22Rv1 (cell line): Measurements from ENCODE around the gene OR2Y1.

Experiments used
- ZFX ChIP-seq: fragments of 450-650 bp; IDR thresholded peaks from 2 replicates; pipeline ENCODE4 v1.6.1; 2017; ENCODE audit warnings: antibody characterized with exemption, borderline replicate concordance
- TF ChIP-seq, protein P1 (sequence below): fragments of 450-650 bp; IDR thresholded peaks from 2 replicates; pipeline ENCODE4 v1.5.1; 2017; ENCODE audit warnings: mild to moderate bottlenecking

DNA sequence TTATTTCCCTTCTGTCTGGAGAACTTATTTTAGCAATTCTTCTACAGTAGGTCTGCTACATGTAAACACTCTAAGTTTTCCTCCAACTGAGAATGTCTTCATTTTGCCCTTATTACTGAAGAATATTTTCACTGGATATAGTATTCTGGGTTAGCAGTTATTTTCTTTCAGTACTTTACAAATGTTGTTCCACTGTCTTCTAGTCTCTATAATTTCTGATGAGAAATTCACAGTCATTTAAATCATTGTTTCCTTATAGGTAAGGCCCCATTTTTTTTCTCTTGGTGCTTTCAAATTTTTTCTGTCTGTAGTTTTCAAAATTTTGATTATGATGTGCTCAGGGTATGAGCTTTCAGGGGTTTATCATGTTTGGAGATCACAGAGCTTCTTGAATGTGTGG, 32.0 kb upstream of the OR2Y1 start:
- TF ChIP-seq, protein P1, sequence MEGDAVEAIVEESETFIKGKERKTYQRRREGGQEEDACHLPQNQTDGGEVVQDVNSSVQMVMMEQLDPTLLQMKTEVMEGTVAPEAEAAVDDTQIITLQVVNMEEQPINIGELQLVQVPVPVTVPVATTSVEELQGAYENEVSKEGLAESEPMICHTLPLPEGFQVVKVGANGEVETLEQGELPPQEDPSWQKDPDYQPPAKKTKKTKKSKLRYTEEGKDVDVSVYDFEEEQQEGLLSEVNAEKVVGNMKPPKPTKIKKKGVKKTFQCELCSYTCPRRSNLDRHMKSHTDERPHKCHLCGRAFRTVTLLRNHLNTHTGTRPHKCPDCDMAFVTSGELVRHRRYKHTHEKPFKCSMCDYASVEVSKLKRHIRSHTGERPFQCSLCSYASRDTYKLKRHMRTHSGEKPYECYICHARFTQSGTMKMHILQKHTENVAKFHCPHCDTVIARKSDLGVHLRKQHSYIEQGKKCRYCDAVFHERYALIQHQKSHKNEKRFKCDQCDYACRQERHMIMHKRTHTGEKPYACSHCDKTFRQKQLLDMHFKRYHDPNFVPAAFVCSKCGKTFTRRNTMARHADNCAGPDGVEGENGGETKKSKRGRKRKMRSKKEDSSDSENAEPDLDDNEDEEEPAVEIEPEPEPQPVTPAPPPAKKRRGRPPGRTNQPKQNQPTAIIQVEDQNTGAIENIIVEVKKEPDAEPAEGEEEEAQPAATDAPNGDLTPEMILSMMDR, result no peak
- no peak for TF ChIP-seq ZFX
